ENCODE measurements around the gene NF1.
"Not testable (repeated sequence)": the region's sequence is repeated elsewhere in the genome, so short reads cannot be mapped to it uniquely, and the experiment has no call there.

The NF1 gene

GRCh38 chr17:31286587-31286986, 191.8 kb downstream of the NF1 start:
- Histone ChIP-seq H3K4me3 (ENCODE audit: low read length) (no peak overlapping the region), H3K9me3 (replicated peaks; ENCODE audit: low read length) (no peaks in the 10 kb centered on the region), H3K36me3 (ENCODE audit: insufficient read depth, low read length) (no peaks in the 10 kb centered on the region), H3K4me2 (ENCODE audit: low read length) (no peak overlapping the region), H3K27me3 (ENCODE audit: control insufficient read depth, insufficient read depth, low read length) (no peaks in the 10 kb centered on the region), H3K9ac (ENCODE audit: low read depth, low read length) (no peak overlapping the region), H3K4me1 (ENCODE audit: control insufficient read depth, insufficient read depth, low read length) (peaks cover 16% of the 10 kb centered on the region)

- not testable (repeated sequence) for H3K4me2 ChIP-seq (ENCODE audit: low read length); H3K36me3 ChIP-seq (ENCODE audit: insufficient read depth, low read length); H3K4me3 ChIP-seq (ENCODE audit: low read length); H3K27me3 ChIP-seq (ENCODE audit: control insufficient read depth, insufficient read depth, low read length); H3K9ac ChIP-seq (ENCODE audit: low read depth, low read length); H3K9me3 ChIP-seq (replicated peaks; ENCODE audit: low read length)
- peaks cover 16% of the 10 kb centered on the region for H3K4me1 ChIP-seq (ENCODE audit: control insufficient read depth, insufficient read depth, low read length)
Measured at GRCh38 chr17:31287932-31288331, 193.2 kb downstream of the NF1 start.

GRCh38 chr17:31289790-31290189, 195.0 kb downstream of the NF1 start:
- Histone ChIP-seq H3K4me1 (ENCODE audit: control insufficient read depth, insufficient read depth, low read length) (peaks cover 16% of the 10 kb centered on the region), H3K4me3 (ENCODE audit: low read length) (no peak overlapping the region), H3K9ac (ENCODE audit: low read depth, low read length) (peak overlapping the region; percentile 49), H3K9me3 (replicated peaks; ENCODE audit: low read length) (no peaks in the 10 kb centered on the region), H3K36me3 (ENCODE audit: insufficient read depth, low read length) (no peaks in the 10 kb centered on the region), H3K4me2 (ENCODE audit: low read length) (peak overlapping the region; percentile 59), H3K27me3 (ENCODE audit: control insufficient read depth, insufficient read depth, low read length) (no peaks in the 10 kb centered on the region)

- Histone ChIP-seq H3K36me3 (ENCODE audit: insufficient read depth, low read length) (no peaks in the 10 kb centered on the region), H3K4me1 (ENCODE audit: control insufficient read depth, insufficient read depth, low read length) (peaks cover 16% of the 10 kb centered on the region), H3K4me3 (ENCODE audit: low read length) (no peak overlapping the region), H3K27me3 (ENCODE audit: control insufficient read depth, insufficient read depth, low read length) (no peaks in the 10 kb centered on the region), H3K9ac (ENCODE audit: low read depth, low read length) (no peak overlapping the region), H3K9me3 (replicated peaks; ENCODE audit: low read length) (no peaks in the 10 kb centered on the region), H3K4me2 (ENCODE audit: low read length) (no peak overlapping the region)
Measured at GRCh38 chr17:31291820-31292219, 197.0 kb downstream of the NF1 start.

- H3K9me3 ChIP-seq (replicated peaks; ENCODE audit: low read length) = no peaks in the 10 kb centered on the region
- peaks cover 16% of the 10 kb centered on the region for H3K4me1 ChIP-seq (ENCODE audit: control insufficient read depth, insufficient read depth, low read length)
- H3K4me3 ChIP-seq (ENCODE audit: low read length) = no peak overlapping the region
- no peak overlapping the region for H3K4me2 ChIP-seq (ENCODE audit: low read length)
- no peaks in the 10 kb centered on the region for H3K27me3 ChIP-seq (ENCODE audit: control insufficient read depth, insufficient read depth, low read length)
- H3K36me3 ChIP-seq (ENCODE audit: insufficient read depth, low read length) = no peaks in the 10 kb centered on the region
- H3K9ac ChIP-seq (ENCODE audit: low read depth, low read length) = no peak overlapping the region
Measured at GRCh38 chr17:31293581-31293980, 198.8 kb downstream of the NF1 start.

- no peak overlapping the region for H3K9ac ChIP-seq (ENCODE audit: low read depth, low read length)
- H3K4me2 ChIP-seq (ENCODE audit: low read length) = no peak overlapping the region
- H3K9me3 ChIP-seq (replicated peaks; ENCODE audit: low read length) = no peaks in the 10 kb centered on the region
- H3K27me3 ChIP-seq (ENCODE audit: control insufficient read depth, insufficient read depth, low read length) = no peaks in the 10 kb centered on the region
- peaks cover 14% of the 10 kb centered on the region for H3K4me1 ChIP-seq (ENCODE audit: control insufficient read depth, insufficient read depth, low read length)
- no peak overlapping the region for H3K4me3 ChIP-seq (ENCODE audit: low read length)
- H3K36me3 ChIP-seq (ENCODE audit: insufficient read depth, low read length) = no peaks in the 10 kb centered on the region
Measured at GRCh38 chr17:31294231-31294630, 199.5 kb downstream of the NF1 start.

- H3K4me1 ChIP-seq (ENCODE audit: control insufficient read depth, insufficient read depth, low read length) = peaks cover 6% of the 10 kb centered on the region
- no peaks in the 10 kb centered on the region for H3K9me3 ChIP-seq (replicated peaks; ENCODE audit: low read length)
- no peak overlapping the region for H3K4me3 ChIP-seq (ENCODE audit: low read length)
- H3K36me3 ChIP-seq (ENCODE audit: insufficient read depth, low read length) = no peaks in the 10 kb centered on the region
- H3K9ac ChIP-seq (ENCODE audit: low read depth, low read length) = no peak overlapping the region
- H3K27me3 ChIP-seq (ENCODE audit: control insufficient read depth, insufficient read depth, low read length) = no peaks in the 10 kb centered on the region
- no peak overlapping the region for H3K4me2 ChIP-seq (ENCODE audit: low read length)
Measured at GRCh38 chr17:31294820-31295488, 200.2 kb downstream of the NF1 start.

GRCh38 chr17:31295489-31295871, 200.7 kb downstream of the NF1 start:
- Histone ChIP-seq H3K9me3 (replicated peaks; ENCODE audit: low read length) (no peaks in the 10 kb centered on the region), H3K4me2 (ENCODE audit: low read length) (no peak overlapping the region), H3K9ac (ENCODE audit: low read depth, low read length) (no peak overlapping the region), H3K4me1 (ENCODE audit: control insufficient read depth, insufficient read depth, low read length) (peaks cover 1% of the 10 kb centered on the region), H3K36me3 (ENCODE audit: insufficient read depth, low read length) (no peaks in the 10 kb centered on the region), H3K27me3 (ENCODE audit: control insufficient read depth, insufficient read depth, low read length) (no peaks in the 10 kb centered on the region), H3K4me3 (ENCODE audit: low read length) (no peak overlapping the region)

GRCh38 chr17:31296142-31296541, 201.4 kb downstream of the NF1 start:
- no peak overlapping the region for H3K9ac ChIP-seq (ENCODE audit: low read depth, low read length)
- H3K4me2 ChIP-seq (ENCODE audit: low read length) = no peak overlapping the region
- H3K4me1 ChIP-seq (ENCODE audit: control insufficient read depth, insufficient read depth, low read length) = no peaks in the 10 kb centered on the region
- no peaks in the 10 kb centered on the region for H3K27me3 ChIP-seq (ENCODE audit: control insufficient read depth, insufficient read depth, low read length)
- H3K36me3 ChIP-seq (ENCODE audit: insufficient read depth, low read length) = no peaks in the 10 kb centered on the region
- no peaks in the 10 kb centered on the region for H3K9me3 ChIP-seq (replicated peaks; ENCODE audit: low read length)
- no peak overlapping the region for H3K4me3 ChIP-seq (ENCODE audit: low read length)

- H3K36me3 ChIP-seq (ENCODE audit: insufficient read depth, low read length) = no peaks in the 10 kb centered on the region
- no peak within 1 kb of the TSS for H3K4me3 ChIP-seq (ENCODE audit: low read length)
- no peaks in the 10 kb centered on the region for H3K27me3 ChIP-seq (ENCODE audit: control insufficient read depth, insufficient read depth, low read length)
- no peaks in the 10 kb centered on the region for H3K4me1 ChIP-seq (ENCODE audit: control insufficient read depth, insufficient read depth, low read length)
- no peaks in the 10 kb centered on the region for H3K9me3 ChIP-seq (replicated peaks; ENCODE audit: low read length)
- H3K4me2 ChIP-seq (ENCODE audit: low read length) = no peak within 1 kb of the TSS
- H3K9ac ChIP-seq (ENCODE audit: low read depth, low read length) = no peak within 1 kb of the TSS
Measured at GRCh38 chr17:31297090-31297489, 202.3 kb downstream of the NF1 start, which contains the start of gene OMG. Gene OMG, minus strand, starts transcription at chr17:31297239. Its CDS starts 908 bp downstream, at chr17:31296331.

GRCh38 chr17:31299624-31300023, 204.8 kb downstream of the NF1 start:
- H3K27me3 ChIP-seq (ENCODE audit: control insufficient read depth, insufficient read depth, low read length) = no peaks in the 10 kb centered on the region
- no peak overlapping the region for H3K9ac ChIP-seq (ENCODE audit: low read depth, low read length)
- no peaks in the 10 kb centered on the region for H3K4me1 ChIP-seq (ENCODE audit: control insufficient read depth, insufficient read depth, low read length)
- no peaks in the 10 kb centered on the region for H3K36me3 ChIP-seq (ENCODE audit: insufficient read depth, low read length)
- no peak overlapping the region for H3K4me3 ChIP-seq (ENCODE audit: low read length)
- no peak overlapping the region for H3K4me2 ChIP-seq (ENCODE audit: low read length)
- H3K9me3 ChIP-seq (replicated peaks; ENCODE audit: low read length) = no peaks in the 10 kb centered on the region

GRCh38 chr17:31307640-31308039, 212.9 kb downstream of the NF1 start:
- no peaks in the 10 kb centered on the region for H3K9me3 ChIP-seq (replicated peaks; ENCODE audit: low read length)
- no peak overlapping the region for H3K4me2 ChIP-seq (ENCODE audit: low read length)
- H3K27me3 ChIP-seq (ENCODE audit: control insufficient read depth, insufficient read depth, low read length) = no peaks in the 10 kb centered on the region
- no peaks in the 10 kb centered on the region for H3K36me3 ChIP-seq (ENCODE audit: insufficient read depth, low read length)
- no peak overlapping the region for H3K9ac ChIP-seq (ENCODE audit: low read depth, low read length)
- H3K4me3 ChIP-seq (ENCODE audit: low read length) = no peak overlapping the region
- H3K4me1 ChIP-seq (ENCODE audit: control insufficient read depth, insufficient read depth, low read length) = no peaks in the 10 kb centered on the region

Data from skeletal muscle satellite cell (primary cell).